Activated T-cell treated with anti-CD3 and anti-CD28 coated beads, Interleukin-2, amount 50 U/mL, for 48 hours (primary cell): ENCODE measurements around the gene CLCC1.
"Not testable (repeated sequence)": the region's sequence is repeated elsewhere in the genome, so short reads cannot be mapped to it uniquely, and the experiment has no call there.

Experiments used
- DNase-seq, 2 experiments: peaks; one replicate each; pipeline ENCODE4 v3.0.0-alpha.2; 2020

The CLCC1 gene, protein sequence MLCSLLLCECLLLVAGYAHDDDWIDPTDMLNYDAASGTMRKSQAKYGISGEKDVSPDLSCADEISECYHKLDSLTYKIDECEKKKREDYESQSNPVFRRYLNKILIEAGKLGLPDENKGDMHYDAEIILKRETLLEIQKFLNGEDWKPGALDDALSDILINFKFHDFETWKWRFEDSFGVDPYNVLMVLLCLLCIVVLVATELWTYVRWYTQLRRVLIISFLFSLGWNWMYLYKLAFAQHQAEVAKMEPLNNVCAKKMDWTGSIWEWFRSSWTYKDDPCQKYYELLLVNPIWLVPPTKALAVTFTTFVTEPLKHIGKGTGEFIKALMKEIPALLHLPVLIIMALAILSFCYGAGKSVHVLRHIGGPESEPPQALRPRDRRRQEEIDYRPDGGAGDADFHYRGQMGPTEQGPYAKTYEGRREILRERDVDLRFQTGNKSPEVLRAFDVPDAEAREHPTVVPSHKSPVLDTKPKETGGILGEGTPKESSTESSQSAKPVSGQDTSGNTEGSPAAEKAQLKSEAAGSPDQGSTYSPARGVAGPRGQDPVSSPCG

GRCh38 chr1:108963052-108963686, at the start of gene CLCC1:
Gene CLCC1 (minus strand): TSS chr1:108963484. CDS start chr1:108950437, 13,047 bp downstream.
- peak; percentile 93 to 94 for DNase-seq

GRCh38 chr1:109011335-109011734, 48.1 kb upstream of the CLCC1 start:
- DNase-seq, result no peak

DNA sequence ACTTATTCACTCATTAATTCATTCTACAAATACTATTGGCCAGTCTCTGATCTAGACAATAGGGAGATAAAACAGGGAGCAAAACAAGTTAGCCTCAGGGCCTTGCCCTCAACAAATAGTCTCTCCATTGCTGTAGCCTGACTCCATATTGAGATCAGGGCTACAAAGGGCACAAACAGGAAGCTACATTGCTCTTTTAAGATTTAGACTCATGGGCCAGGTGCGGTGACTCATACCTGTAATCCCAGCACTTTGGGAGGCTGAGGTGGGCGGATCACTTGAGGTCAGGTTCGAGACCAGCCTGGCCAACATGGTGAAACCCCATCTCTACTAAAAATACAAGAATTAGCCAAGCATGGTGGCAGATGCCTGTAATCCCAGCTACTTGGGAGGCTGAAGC, 33.3 kb upstream of the CLCC1 start:
- DNase-seq, result peak; percentile 22 to 29

DNA sequence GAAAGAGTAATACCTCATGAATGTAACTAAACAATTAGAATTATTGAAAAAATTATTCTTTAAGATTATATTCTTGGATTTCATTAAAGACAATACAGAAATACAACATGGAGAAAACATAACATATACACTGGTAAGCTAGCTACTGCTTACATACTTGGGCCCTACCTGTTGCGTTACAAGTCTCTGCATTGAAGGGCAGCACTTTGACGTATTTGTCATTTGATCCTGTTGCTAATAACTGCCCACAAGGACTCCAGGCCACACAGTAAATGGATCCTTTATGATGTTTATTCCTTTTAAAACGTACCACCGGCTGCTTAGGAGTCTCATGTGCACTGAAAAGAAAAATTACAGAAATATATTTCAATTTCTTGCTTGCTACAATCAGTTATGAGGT, 19.8 kb upstream of the CLCC1 start:
- no peak for DNase-seq

DNA sequence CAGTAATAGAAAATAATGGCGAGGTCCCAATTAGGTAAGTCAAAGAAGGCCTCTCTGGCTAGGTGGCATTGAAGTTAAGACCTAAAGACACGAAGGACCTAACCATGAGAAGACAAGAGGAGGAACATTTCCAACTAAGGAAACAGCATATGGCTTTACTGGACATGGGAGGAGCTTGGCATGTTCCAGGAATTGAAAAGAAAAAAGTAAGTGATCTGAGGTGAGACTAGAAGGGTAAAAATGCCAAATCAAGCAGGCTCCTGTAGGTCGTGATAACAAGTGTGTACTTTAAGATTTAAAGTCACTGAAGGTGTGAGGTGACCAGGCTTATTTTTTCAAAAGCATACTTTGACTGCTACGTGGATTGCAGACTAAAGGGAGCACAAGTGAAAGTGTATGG, 13.4 kb upstream of the CLCC1 start:
- DNase-seq, result no peak

DNA sequence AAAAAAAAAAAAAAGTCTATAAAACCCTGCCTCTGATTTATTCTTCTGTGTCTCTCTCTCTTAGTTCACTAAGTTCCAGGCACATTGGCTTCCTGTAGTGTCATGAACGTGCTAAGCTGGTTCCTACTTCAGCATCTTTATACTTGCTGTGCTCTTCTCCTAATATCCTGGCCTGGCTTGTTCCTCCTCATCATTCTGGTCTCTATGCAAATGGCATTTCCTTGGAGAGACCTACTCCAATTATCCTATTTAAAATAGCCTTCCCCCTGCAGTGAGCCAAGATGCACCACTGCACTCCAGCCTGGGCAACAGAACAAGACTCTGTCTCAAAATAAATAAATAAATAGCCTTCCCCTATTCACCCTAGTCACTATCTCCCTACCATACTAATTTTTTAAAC, 9.7 kb upstream of the CLCC1 start:
- DNase-seq, result no peak

DNA sequence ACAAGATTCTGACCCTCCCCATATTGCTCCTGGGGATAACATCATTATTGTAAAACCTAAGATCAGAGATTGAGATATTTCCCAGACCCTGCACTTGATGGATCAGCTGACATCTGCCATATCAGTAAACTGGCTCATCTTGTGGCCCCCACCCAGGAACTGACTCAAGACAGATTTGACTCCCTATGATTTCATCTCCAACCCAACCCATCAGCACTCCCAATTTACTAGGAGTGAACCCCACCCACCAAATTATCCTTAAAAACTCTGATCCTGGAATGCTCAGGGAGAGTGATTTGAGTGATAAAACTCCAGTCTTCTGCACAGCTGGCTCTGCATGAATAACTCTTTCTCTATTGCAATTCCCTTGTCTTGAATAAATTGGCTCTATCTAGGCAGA, 6.1 kb upstream of the CLCC1 start:
- DNase-seq, result no peak

DNA sequence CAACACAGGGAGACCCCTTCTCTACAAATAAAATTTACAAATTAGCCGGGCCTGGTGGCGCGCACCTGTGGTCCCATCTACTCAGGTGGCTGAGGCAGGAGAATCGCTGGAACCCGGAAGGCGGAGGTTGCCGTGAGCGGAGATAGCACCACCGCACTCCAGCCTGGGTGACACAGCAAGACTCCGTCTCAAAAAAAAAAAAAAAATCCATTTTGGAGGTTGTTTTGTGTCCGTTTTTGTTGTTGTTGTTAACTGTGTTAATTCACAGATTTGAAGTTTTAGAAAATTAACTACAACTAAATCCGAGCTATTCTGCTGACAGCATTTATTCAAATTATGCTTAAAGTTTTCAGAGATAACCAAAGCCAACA, 618 bp downstream of the CLCC1 start:
- peak; percentile 45 to 56 for DNase-seq

- DNase-seq, result no peak
Observed at GRCh38 chr1:108961752-108962486, 1.4 kb downstream of the CLCC1 start.

GRCh38 chr1:108961198-108961597, 2.1 kb downstream of the CLCC1 start:
- no peak for DNase-seq

DNA sequence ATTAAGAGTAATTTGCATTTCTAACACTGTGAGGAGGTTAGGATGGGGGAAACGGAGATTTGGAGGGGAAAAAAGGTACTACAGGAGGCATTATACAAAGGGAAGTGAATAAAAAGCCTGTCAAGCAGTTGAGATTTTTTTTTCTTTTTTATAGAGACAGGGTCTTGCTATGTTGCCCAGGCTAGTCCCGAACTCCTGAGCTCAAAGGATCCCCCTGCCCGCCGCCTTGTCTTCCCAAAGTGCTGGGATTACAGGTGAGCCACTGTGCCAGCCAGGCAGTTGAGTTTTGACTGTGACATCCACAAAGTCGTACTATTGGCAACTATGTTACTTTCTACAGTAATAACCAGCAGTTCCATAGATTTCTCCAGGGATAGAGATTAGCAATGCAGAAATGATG, 2.6 kb downstream of the CLCC1 start:
- DNase-seq, result no peak

DNA sequence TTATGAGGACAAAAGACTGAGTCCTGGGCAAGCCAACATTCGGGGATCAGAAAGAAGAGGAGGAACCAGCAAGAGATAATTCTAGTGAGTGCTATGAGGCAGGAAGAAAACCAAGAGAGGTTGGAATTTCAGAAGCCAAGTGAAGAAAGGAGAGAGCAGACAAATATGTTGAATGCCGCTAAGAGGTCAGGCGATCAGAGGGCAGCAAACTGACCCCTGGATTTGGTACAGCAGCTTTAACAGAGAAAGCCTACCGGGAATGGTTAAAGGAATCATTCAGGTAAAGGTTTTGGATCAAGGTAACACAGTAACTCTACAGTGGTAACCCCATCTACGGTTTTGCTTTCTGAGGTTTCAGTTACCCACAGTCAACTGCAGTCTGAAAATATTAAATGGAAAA, 5.4 kb downstream of the CLCC1 start:
- no peak for DNase-seq

- DNase-seq, result no peak
Observed at GRCh38 chr1:108955881-108956280, 7.4 kb downstream of the CLCC1 start.

DNA sequence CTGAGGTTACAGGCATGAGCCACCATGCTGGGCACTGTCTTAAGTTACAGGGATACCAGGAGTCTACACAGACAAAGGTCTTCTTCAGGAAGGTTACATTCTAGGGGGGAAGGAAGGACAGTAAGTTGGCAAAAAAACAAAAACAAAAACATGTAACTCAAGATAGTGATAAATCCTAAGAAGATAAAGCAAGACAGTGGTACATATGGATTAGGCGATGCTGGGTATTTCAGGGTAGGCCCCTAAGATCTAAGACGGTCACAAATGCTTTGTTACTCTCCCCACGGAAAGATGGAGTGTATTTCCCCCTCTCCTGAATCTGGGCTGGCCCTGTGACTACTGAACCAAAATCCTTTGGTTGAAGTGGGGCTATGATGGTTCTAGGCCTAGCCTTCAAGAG, 8.2 kb downstream of the CLCC1 start:
- no peak for DNase-seq

- DNase-seq, result no peak
Observed at GRCh38 chr1:108953452-108953851, 9.8 kb downstream of the CLCC1 start.

DNA sequence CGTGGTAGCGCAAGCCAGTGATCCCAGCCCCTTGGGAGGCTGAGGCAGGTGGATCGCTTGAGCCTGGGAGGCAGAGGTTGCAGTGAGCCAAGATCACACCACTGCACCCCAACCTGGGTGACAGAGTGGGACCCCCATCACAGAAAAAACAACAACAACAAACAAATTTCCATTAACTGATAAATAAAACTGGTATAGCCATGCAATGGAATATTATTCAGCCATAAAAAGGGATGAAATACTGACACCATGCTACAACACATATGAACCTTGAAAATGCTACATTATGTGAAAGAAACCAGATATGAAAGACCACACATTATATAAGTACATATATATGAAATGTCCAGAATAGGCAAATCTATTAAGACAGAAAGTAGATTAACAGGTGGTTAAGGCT, 12.0 kb downstream of the CLCC1 start:
- no peak for DNase-seq

- DNase-seq, result no peak
Observed at GRCh38 chr1:108949044-108949443, 14.2 kb downstream of the CLCC1 start.

DNA sequence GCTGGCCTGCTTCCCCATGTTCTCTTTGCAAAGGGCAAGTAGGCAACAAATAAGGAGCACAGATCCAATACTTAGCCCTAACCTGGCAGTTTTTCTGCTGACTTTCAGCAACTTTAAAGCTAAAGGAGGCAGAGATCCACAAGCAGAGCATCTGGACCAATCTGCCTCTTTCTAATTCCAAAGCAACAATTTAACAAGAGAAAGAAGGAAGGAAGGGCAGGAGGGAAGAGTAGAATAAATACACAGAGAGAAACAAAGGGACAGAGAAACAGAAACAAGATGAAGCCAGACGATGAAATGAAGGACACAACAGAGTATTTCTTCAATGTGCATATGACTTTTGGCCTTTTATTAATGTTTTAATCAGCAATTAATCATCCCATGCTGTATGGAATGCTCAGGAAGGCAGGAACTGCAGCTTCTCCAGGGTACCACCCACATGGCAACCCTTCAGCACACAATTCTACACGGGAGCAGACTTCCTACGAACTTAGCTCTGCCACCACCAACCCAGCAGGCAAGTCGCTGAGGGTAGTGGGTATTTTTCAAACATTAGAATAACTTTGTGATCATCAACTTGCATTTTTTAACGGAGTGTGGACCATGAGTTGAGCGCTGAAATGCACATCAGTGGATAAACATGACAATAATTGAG, 15.3 kb downstream of the CLCC1 start:
- no peak for DNase-seq

DNA sequence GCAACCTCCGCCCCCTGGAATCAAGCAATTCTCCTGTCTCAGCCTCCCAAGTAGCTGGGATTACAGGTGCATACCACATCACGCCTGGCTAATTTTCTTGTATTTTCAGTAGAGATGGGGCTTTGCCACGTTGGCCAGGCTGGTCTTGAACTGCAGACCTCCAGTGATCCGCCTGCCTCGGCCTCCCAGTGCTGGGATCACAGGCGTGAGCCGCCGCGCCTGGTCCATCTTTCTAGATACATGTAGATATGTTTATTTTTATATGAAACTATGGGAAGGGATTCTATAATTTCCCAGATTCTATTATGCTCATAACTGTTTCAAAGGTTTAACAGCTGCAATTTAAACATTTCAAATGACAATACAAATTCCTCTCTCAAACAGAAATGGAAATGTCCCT, 27.1 kb downstream of the CLCC1 start:
- no peak for DNase-seq

DNA sequence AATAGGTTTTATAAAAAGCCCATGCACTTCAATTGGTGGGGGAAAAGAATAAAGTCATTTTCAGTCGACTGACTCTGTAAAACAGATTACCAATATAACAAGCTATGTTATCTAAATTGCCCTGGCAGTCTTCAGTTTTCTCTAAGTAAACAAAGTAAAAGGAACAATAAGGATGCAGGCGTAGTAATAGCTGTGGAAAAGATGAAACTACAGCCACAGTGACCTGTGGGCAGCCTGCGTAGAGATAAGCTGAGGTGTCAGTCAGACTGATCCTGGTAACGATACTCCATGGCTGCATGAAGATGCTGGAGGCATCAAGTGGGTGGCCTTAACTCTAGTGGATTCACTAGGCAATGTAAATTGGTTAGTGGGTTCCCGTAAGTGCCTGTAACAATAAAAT, 29.3 kb downstream of the CLCC1 start:
- no peak for DNase-seq

GRCh38 chr1:108927565-108927964, 35.7 kb downstream of the CLCC1 start:
- not testable (repeated sequence) for DNase-seq

DNA sequence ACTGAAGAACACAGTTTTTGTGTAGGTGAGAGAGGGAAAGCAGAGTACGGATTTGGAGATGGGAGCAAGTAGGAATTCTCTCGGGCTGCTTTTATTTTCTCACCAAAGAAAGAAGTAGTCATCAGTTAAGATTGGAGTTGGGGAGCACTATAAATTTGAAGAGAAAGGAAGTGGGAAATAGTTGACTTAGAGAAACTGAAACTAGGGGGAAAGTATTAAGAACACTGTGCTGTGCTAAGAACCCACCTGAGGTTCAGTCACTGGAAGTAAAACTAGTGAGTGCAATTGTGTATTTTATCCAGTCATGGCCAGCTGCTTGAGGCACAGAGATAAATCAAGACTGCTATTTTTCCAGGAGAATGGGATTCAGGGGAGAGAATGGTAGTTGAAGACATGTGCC, 37.4 kb downstream of the CLCC1 start:
- DNase-seq, result no peak

DNA sequence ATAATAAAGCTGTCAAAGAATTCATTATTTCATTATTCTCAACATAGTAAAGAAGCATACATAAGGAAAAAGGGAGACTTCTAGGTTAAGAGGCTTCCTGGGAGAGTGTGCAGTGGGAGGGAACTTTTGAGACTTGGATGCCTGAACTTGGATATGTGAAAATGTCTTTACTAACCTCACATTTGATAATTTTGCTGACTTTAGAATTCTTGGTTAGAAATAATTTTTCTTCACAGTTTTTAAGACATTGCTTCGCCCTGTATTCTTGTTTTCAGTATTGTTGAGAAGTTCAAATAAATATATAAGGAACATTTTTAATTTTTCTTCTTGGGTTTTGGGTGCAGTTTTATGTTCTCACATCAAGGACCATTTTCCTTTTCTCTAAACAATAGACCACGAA, 46.5 kb downstream of the CLCC1 start:
- DNase-seq, result no peak
